Heart left ventricle (tissue), 16 donors: ENCODE data around the gene CCT2. TPM values are rescaled to one million over a fixed set of nuclear protein-coding genes. Genes with fewer than 3 reads are reported as not detected.
A peak's percentile ranks its signal among the peaks of the same experiment; 100 is the strongest.

Experiments used
- ATAC-seq, 4 donors: fragments of 200-7000 bp; cut with Tn5 transposase; one replicate each; pipeline ENCODE4 v1.9.1; 2020 to 2022; ENCODE audit warnings: moderate library complexity in 4 of 4, mild to moderate bottlenecking in 3 of 4, moderate number of reproducible peaks in 1 of 4
- DNase-seq, 5 donors: peaks; one replicate each; pipeline ENCODE4 v3.0.0-alpha.2; 2020
- H3K27ac ChIP-seq, 12 donors: fragments of 200-600 bp; sonication (generic) in 4 of 12; one replicate each; pipeline versions ENCODE4 v1.5.0 to v1.8.0; 2016 to 2022; ENCODE audit warnings: mild to moderate bottlenecking in 2 of 12
- H3K27me3 ChIP-seq, 9 donors: fragments of 200-600 bp; sonication (generic) in 2 of 9; one replicate each; pipeline versions ENCODE4 v1.5.1 to v1.8.0; 2016 to 2022; ENCODE audit warnings: mild to moderate bottlenecking in 3 of 9
- H3K36me3 ChIP-seq, 9 donors: fragments of 200-600 bp; sonication (generic) in 2 of 9; one replicate each; pipeline versions ENCODE4 v1.5.0 to v1.8.0; 2018 to 2022; ENCODE audit warnings: mild to moderate bottlenecking in 2 of 9
- H3K4me1 ChIP-seq, 12 donors: fragments of 200-600 bp; sonication (generic) in 4 of 12; one replicate each; pipeline versions ENCODE4 v1.5.0 to v1.8.0; 2016 to 2022; ENCODE audit warnings: mild to moderate bottlenecking in 3 of 12
- H3K4me3 ChIP-seq, 12 donors: fragments of 200-600 bp; sonication (generic) in 4 of 12; one replicate each; pipeline versions ENCODE4 v1.5.0 to v1.8.0; 2017 to 2022; ENCODE audit warnings: mild to moderate bottlenecking in 9 of 12, moderate library complexity in 4 of 12
- H3K9me3 ChIP-seq, 12 donors: fragments of 200-600 bp; sonication (generic) in 4 of 12; one replicate each; pipeline versions ENCODE4 v1.5.0 to v1.8.0; 2016 to 2022; ENCODE audit warnings: mild to moderate bottlenecking in 1 of 12
- POLR2A ChIP-seq, 2 donors: fragments of 450-650 bp; IDR thresholded peaks; one replicate each; pipeline ENCODE4 v1.6.1; 2017; ENCODE audit warnings: antibody characterized with exemption in 2 of 2, mild to moderate bottlenecking in 2 of 2, moderate library complexity in 2 of 2
- WGBS, 4 donors: extraction: QIAGEN DNeasy Blood & Tissue Kit in 2 of 4; methylation state at CpG; one replicate each; pipeline versions ENCODE4 v1.1.5 to v1.1.7; 2013 to 2018; 5-methylcytosine and 5-hydroxymethylcytosine counted together
- intact Hi-C, 10 donors: fragments of 100-400 bp; cut with DNase I; formaldehyde crosslinking; loops; one replicate each; pipeline versions ENCODE4 v1.11.1 to v1.14.2; 2022
- polyA plus RNA-seq, 2 donors: library from polyadenylated mRNA; stranded (reverse); fragments of 200-250 nt; gene quantifications; one replicate each; pipeline ENCODE4 v1.2.3, GENCODE V29; 2013
- total RNA-seq, 9 donors: library from RNA; depleted of rRNA in 2 of 9; stranded (reverse); fragments of >200 nt in 2 of 9; fragmentation: NEBNext Ultra II Directional in 3 of 9; extraction: Animal tissue kit (Norgen Biotek cat#: 25700) in 3 of 9; gene quantifications; one replicate each; pipeline versions ENCODE4 v1.1.0 to v1.2.4, GENCODE V29; 2016 to 2023
- TF ChIP-seq, protein P1 (sequence below), 12 donors: fragments of 200-600 bp; sonication (generic) in 4 of 12; IDR thresholded peaks; one replicate each; pipeline versions ENCODE4 v1.5.0 to v1.8.0; 2018 to 2022; ENCODE audit warnings: antibody characterized with exemption in 12 of 12, mild to moderate bottlenecking in 5 of 12
- donor health status: ischemic (EF 13 %, LVEDD 7.1; RV severe dilation, severe dysfunction).
- donor health status: healthy with polysubstance abuse.
- donor health status: DM: no; HTN: yes; CAD: no.
- donor health status: DM: no; HTN: no; CAD: no.
- donor health status: ischemic (EF 25% LVEDD 6.9; RV normal size, moderate dysfunction).
- donor health status: ischemic (EF 25% LVEDD 5.7; RV mildly dilated, moderate dysfunction).
- donor health status: healthy.
- donor health status: DM: yes; HTN: yes; CAD: no.
- donor health status: ischemic (EF 35%, LVEDD 5.7; RV mildly dilated, moderate dysfunction).
- donor health status: nonischemic (EF 11% LVEDD 7.7; RV severe dilation, severe dysfunction).
- donor health status: DM: yes; HTN: yes; CAD: no.
- donor health status: PGD.
- donor health status: ischemic (EF 29% LVEDD 5.4; RV normal size, mild dysfunction).
- donor health status: nonischemic (EF 23%, LVEDD 6.1; RV moderate dilation, normal function).

CCT2 gene
- total and polyA plus RNA-seq, 11 donors: 59.7 to 342 (median 93.3) TPM

DNA sequence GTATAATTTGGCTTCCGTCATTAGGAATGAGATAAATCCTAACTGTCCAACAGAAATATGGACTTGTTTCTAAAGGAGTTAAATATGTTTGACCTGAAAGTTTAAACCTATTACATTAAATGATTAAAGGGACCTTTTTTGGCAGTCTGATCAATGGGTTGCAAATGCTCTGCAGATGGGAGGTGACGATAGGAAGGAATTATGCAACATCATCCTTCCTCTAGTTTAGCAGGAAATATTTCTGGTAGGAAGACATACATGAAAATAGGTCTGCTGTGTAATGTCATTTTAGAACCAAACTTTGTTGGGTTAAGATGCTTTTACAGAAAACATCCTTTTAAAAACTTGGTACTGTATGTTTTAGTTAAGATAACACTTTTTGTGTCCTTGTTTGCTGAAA, 22.9 kb downstream of the CCT2 start:
- TF ChIP-seq, protein P1, sequence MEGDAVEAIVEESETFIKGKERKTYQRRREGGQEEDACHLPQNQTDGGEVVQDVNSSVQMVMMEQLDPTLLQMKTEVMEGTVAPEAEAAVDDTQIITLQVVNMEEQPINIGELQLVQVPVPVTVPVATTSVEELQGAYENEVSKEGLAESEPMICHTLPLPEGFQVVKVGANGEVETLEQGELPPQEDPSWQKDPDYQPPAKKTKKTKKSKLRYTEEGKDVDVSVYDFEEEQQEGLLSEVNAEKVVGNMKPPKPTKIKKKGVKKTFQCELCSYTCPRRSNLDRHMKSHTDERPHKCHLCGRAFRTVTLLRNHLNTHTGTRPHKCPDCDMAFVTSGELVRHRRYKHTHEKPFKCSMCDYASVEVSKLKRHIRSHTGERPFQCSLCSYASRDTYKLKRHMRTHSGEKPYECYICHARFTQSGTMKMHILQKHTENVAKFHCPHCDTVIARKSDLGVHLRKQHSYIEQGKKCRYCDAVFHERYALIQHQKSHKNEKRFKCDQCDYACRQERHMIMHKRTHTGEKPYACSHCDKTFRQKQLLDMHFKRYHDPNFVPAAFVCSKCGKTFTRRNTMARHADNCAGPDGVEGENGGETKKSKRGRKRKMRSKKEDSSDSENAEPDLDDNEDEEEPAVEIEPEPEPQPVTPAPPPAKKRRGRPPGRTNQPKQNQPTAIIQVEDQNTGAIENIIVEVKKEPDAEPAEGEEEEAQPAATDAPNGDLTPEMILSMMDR (IDR thresholded peaks at IDR 0.05): no peak
- TF ChIP-seq POLR2A (IDR thresholded peaks at IDR 0.05): no peak
- Histone ChIP-seq H3K27ac (peak overlapping the region in 11 of 12 donors; percentile 20 to 84 (median 64)), H3K36me3 (peaks cover 0 to 6% (median 5%) of the 10 kb centered on the region in 9 donors), H3K4me3 (peak overlapping the region in 10 of 12 donors; percentile 12 to 62 (median 47)), H3K27me3 (no peaks in the 10 kb centered on the region), H3K9me3 (peaks cover 0 to 4% (median 0%) of the 10 kb centered on the region in 12 donors), H3K4me1 (peaks cover 0 to 10% (median 0%) of the 10 kb centered on the region in 12 donors)
- WGBS, 4 donors: 26 to 34% (median 29%) methylated on average over 2 of the region's 2 CpGs
- intact Hi-C loops: loop anchor here in 1 of 10 donors (5.0 kb wide), 1 partner anchor 34 kb away; no protein-coding TSS in a partner anchor
- ATAC-seq (no peak), DNase-seq (no peak)

DNA sequence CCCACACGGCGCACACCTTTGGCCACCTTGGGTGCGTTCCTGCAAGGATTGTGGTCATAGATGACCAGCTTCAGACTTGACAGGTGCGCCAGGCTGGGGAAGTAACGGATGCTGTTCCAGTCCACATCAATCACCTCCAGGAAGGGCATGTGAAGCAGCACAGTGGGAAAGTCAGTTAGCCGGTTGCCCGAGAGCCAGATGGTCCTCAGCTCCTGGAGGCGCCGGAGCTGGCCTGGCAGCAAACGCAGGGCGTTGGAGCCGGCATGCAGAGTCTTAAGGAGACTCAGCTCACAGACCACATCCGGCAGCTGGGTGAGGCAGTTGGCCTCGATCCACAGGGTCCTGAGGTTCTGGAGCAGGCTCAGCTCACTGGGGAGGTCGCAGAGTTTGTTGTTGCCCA, 24.9 kb downstream of the CCT2 start:
- Histone ChIP-seq H3K36me3 (no peaks in the 10 kb centered on the region), H3K4me3 (peak overlapping the region; percentile 2 to 62 (median 44)), H3K4me1 (peaks cover 0 to 11% (median 0%) of the 10 kb centered on the region in 12 donors), H3K27ac (peak overlapping the region in 11 of 12 donors; percentile 20 to 84 (median 64)), H3K27me3 (no peaks in the 10 kb centered on the region), H3K9me3 (no peaks in the 10 kb centered on the region)
- DNase-seq: no peak
- TF ChIP-seq, protein P1 (IDR thresholded peaks at IDR 0.05): no peak
- no peak for TF ChIP-seq POLR2A (IDR thresholded peaks at IDR 0.05)
- WGBS, 4 donors: 50 to 72% (median 65%) methylated on average over 13 to 15 of the region's 15 CpGs
- ATAC-seq: peak; percentile 15 to 31 (median 16)
- intact Hi-C loops: no loop called here

DNA sequence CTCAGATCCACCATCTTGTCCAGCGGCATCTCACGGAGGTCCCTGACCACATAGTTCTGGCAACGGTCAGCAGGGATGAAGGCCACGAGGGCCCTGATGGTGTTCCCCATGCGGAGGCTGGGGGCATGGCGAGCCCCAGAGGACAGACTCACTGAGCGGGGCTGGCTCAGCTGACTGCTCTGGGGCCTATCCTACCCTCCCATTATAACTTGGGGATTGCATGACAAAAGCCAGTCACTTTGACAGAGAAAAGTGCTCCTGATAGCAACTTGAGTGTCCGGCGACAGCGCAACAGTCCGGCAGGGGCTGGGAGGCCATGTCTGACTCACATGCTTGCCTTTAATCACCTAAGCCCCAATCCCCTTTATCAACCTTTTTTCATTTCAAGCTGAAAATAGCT, 25.5 kb downstream of the CCT2 start, which contains the start of gene LRRC10:
Gene LRRC10 (minus strand): TSS at position 179 of the 400 bp plus-strand sequence. CDS start 69 bp downstream, at position 110.
- TF ChIP-seq, protein P1 (IDR thresholded peaks at IDR 0.05): peak in 1 of 12 donors; percentile 13
- TF ChIP-seq POLR2A (IDR thresholded peaks at IDR 0.05): no peak
- H3K36me3 ChIP-seq: no peaks in the 10 kb centered on the region
- H3K27ac ChIP-seq: peak within 1 kb of the TSS in 11 of 12 donors; percentile 42 to 84 (median 68)
- H3K4me3 ChIP-seq: peak within 1 kb of the TSS; percentile 2 to 62 (median 44)
- H3K9me3 ChIP-seq: no peaks in the 10 kb centered on the region
- intact Hi-C loops: no loop called here
- H3K4me1 ChIP-seq: peaks cover 0 to 11% (median 0%) of the 10 kb centered on the region in 12 donors
- DNase-seq (peak; percentile 32 to 82 (median 66)), ATAC-seq (peak; percentile 66 to 89 (median 80))
- H3K27me3 ChIP-seq: no peaks in the 10 kb centered on the region
- WGBS, 4 donors: 37 to 65% (median 56%) methylated on average over 11 of the region's 11 CpGs

DNA sequence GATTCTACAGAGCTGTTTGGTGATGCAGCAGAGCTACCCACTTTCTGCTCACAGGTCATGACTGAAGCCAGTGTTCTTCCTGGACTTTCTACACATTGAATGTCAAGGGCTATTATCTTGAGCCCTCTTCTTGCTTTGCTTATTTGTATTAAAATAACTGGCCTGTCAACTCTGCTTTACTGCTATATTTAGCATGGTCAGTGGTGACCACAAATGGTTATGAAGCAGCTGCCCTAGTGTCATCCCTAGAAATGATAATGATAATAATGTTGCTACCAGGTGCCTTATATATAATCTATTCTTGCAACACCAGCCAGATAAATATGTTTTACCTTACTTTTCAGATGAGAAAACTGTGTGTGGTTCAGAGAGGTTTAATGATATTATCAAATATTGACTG, 28.1 kb downstream of the CCT2 start:
- no peak for DNase-seq
- intact Hi-C loops: no loop called here
- TF ChIP-seq, protein P1 (IDR thresholded peaks at IDR 0.05): no peak
- TF ChIP-seq POLR2A (IDR thresholded peaks at IDR 0.05): no peak
- Histone ChIP-seq H3K4me3 (peak overlapping the region in 8 of 12 donors; percentile 16 to 47 (median 36)), H3K9me3 (no peaks in the 10 kb centered on the region), H3K4me1 (peaks cover 0 to 9% (median 0%) of the 10 kb centered on the region in 12 donors), H3K36me3 (no peaks in the 10 kb centered on the region), H3K27me3 (no peaks in the 10 kb centered on the region), H3K27ac (peak overlapping the region in 9 of 12 donors; percentile 41 to 84 (median 64))
- ATAC-seq: peak in 3 of 4 donors; percentile 18 to 37 (median 28)
